HG03064 (cell line): ENCODE results near the gene PCDHGB2.
"Not testable (repeated sequence)": the region's sequence is repeated elsewhere in the genome, so short reads cannot be mapped to it uniquely, and the experiment has no call there.

Source experiments
- ATAC-seq: cut with Tn5 transposase; IDR thresholded peaks from one replicate; pipeline ENCODE4 v1.9.1; 2021; ENCODE audit warnings: low read depth; ENCODE audit not compliant: unreplicated experiment

The PCDHGB2 gene

GRCh38 chr5:141359790-141360426, at the start of gene PCDHGB2:
TSS of gene PCDHGB2 (plus strand) at chr5:141359994. CDS start at chr5:141360136, 142 bp downstream.
- peak; percentile 72 for ATAC-seq

DNA sequence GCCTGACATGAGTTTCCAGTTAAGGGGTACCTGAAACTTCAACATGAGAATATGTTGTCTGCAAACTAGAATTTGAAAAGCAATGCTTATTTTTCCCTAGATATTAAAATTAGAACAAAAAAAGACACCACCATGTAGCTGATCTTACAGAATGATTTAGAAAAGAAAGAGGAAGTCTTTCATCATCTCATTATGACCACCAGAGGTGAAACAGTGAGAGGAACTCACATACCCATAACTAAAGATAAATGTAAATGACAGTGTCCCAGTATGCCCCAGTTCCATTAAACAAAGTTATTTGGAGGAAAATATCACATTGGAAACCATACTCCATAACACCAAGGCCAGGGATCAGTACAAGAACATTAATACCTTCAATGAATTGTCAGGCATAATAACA, 46.1 kb upstream of the PCDHGB2 start:
- ATAC-seq, result no peak

- not testable (repeated sequence) for ATAC-seq
Measured at GRCh38 chr5:141316963-141317362, 42.8 kb upstream of the PCDHGB2 start.

GRCh38 chr5:141319202-141319601, 40.6 kb upstream of the PCDHGB2 start:
- ATAC-seq, result no peak

- ATAC-seq, result no peak
Measured at GRCh38 chr5:141319699-141320098, 40.1 kb upstream of the PCDHGB2 start.

DNA sequence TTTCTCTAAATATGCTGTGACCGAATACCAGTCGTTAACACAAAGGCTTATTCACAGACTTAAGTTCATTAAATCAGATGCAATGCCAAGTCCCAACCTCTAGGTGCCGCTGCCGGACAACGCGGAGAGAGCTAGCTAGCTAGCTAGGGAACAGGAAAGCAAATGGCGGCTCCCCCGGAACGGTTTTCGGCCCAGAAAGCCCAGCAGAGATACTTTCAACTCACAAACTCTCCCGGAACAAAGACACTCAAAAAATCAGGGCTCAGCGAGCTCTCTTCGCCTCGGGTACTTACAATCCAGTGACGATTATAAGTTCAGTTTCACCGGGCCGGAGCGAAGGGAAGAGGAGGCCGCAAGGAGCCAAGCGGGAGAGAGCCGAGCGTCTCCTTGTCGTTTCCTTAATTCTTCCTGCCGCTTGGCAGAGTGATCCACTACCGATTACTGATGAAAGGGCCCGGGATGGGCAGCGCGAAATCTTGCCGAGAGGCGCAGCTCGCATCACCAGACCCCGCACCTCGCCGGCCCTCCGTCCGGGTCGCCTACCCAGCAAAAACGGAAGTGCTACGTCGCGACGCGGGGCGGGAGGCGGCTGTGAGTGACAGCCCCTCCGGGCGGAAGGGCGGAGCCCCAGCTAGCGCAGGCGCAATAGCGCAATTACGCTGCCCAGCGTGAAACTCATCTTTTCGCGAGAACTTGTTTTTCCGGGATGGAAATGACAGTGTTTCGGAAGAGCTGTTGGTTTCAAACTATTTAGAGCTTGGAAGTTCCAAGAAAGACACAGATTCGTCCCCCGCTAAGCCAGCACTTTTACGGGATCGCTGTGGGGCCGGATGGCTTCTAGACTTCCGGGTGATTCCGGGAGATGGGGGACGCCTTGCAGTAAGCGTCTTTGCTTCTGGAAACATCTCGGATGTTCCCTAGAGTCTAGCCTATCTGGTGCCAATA, 39.3 kb upstream of the PCDHGB2 start, which contains the start of gene TAF7:
TAF7 (minus strand) TSS at position 560 of the 945 bp plus-strand sequence. CDS start 740 bp downstream, outside the sequence.
- peak; percentile 97 for ATAC-seq

- ATAC-seq, result no peak
Measured at GRCh38 chr5:141322261-141322660, 37.5 kb upstream of the PCDHGB2 start.

GRCh38 chr5:141326088-141326854, 33.5 kb upstream of the PCDHGB2 start:
- no peak for ATAC-seq

DNA sequence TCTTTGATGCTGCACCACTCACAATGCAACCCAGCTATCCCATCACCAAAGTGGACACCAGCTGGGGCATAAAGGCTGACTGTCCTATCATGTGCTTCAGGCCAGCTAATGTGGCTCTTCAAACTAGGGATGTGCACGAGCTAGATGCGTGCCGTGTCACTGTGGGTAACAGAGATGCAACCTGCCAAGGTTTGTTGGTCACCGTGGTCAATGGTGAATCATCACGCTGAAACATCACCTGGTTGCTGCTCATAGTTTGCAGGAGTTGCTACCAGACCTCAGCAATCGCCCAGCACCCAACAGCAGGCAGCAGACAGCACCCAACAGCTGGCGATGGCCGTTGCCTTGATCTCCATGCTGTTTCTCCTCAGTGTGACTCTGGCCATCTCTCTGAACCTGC, 31.6 kb upstream of the PCDHGB2 start:
- no peak for ATAC-seq

DNA sequence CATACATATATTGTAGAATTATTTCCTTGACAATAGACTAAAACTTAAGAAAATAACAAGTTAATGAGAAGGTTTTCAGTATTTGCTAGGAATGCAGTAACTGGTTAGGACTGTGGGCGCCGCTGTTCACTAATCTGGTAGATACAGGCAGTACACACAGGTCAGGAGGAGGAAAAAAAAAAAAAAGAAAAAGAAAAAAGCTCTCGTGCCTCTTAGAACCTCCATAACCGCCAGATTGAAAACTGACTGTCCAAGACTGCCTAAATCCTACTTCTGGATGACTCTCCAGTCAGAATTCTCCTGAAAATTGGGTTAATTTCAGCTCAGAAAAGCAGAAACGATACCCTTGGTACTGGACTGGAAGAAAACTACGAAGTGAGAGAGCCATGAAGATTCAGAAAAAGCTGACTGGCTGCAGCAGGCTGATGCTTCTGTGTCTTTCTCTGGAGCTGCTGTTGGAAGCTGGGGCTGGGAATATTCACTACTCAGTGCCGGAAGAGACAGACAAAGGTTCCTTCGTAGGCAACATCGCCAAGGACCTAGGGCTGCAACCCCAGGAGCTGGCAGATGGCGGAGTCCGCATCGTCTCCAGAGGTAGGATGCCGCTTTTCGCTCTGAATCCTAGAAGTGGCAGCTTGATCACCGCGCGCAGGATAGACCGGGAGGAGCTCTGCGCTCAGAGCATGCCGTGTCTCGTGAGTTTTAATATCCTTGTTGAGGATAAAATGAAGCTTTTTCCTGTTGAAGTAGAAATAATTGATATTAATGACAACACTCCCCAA, 29.3 kb upstream of the PCDHGB2 start, which contains the start of gene PCDHGA1:
PCDHGA1 (plus strand) TSS at position 216 of the 782 bp plus-strand sequence.
- no peak for ATAC-seq

GRCh38 chr5:141332571-141332970, 27.2 kb upstream of the PCDHGB2 start:
- ATAC-seq, result not testable (repeated sequence)

DNA sequence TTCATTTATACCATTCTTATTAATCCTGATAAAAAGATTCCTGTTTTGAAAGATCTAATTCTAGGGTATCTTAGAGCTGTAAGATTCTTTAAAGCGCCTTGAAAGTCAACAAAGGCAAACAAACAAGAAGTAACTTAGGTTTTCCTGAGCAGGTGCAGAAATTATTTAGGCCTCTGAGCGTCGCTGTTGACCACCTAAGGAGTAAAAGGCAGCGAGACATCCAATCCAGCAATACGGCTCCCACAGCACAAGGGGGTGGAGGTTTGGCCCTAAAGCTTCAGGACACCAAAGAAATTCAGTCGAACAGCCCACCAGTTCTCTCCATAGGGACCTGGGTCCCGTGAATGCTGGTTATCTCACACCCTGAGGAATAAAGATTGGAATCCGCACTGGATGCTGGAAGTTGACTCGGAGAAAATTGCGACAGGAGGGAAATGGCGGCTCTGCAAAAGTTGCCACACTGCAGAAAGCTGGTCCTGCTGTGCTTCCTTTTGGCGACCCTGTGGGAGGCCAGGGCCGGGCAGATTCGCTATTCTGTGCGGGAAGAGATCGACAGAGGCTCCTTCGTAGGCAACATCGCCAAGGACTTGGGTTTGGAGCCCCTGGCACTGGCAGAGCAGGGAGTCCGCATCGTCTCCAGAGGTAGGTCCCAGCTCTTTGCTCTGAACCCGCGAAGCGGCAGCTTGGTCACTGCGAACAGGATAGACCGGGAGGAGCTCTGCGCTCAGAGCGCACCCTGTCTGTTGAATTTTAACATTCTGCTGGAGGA, 21.1 kb upstream of the PCDHGB2 start, which contains the start of gene PCDHGA2:
PCDHGA2 (plus strand) TSS at position 223 of the 769 bp plus-strand sequence.
- no peak for ATAC-seq

DNA sequence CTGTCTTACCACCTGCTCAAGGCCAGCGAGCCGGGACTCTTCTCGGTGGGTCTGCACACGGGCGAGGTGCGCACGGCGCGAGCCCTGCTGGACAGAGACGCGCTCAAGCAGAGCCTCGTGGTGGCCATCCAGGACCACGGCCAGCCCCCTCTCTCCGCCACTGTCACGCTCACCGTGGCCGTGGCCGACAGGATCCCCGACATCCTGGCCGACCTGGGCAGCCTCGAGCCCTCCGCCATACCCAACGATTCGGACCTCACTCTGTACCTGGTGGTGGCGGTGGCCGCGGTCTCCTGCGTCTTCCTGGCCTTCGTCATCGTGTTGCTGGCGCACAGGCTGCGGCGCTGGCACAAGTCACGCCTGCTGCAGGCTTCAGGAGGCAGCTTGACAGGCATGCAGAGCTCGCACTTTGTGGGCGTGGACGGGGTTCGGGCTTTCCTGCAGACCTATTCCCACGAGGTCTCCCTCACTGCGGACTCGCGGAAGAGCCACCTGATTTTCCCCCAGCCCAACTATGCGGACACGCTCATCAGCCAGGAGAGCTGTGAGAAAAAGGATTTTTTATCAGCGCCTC, 18.9 kb upstream of the PCDHGB2 start:
- ATAC-seq, result not testable (repeated sequence)

GRCh38 chr5:141342773-141343172, 17.0 kb upstream of the PCDHGB2 start:
- ATAC-seq, result no peak

GRCh38 chr5:141343242-141343952, 16.4 kb upstream of the PCDHGB2 start, which contains the start of gene PCDHGA3:
TSS of gene PCDHGA3 (plus strand) at chr5:141343829. CDS start at chr5:141344034, 205 bp downstream.
- ATAC-seq, result no peak

GRCh38 chr5:141343953-141344463, 15.8 kb upstream of the PCDHGB2 start:
- no peak for ATAC-seq

- ATAC-seq, result no peak
Measured at GRCh38 chr5:141345327-141345726, 14.5 kb upstream of the PCDHGB2 start.

DNA sequence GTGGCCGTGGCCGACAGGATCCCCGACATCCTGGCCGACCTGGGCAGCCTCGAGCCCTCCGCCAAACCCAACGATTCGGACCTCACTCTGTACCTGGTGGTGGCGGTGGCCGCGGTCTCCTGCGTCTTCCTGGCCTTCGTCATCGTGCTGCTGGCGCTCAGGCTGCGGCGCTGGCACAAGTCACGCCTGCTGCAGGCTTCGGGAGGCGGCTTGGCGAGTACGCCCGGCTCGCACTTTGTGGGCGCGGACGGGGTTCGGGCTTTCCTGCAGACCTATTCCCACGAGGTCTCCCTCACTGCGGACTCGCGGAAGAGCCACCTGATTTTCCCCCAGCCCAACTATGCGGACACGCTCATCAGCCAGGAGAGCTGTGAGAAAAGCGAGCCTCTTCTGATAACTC, 13.8 kb upstream of the PCDHGB2 start:
- not testable (repeated sequence) for ATAC-seq
